GM08714 (cell line): ENCODE results near the gene MSI2.

ENCODE experiments used
- H3K4me3 ChIP-seq: fragments of 200-500 bp; sonication (Bioruptor generic); 2 replicates; pipeline ENCODE4 v1.5.1; 2014; ENCODE audit warnings: mild to moderate bottlenecking, low read length, inconsistent platforms
- ZNF274 ChIP-seq: IDR thresholded peaks from 2 replicates; pipeline ENCODE4 v1.6.1; 2012; ENCODE audit warnings: mild to moderate bottlenecking, low read depth, low read length

The MSI2 gene

GRCh38 chr17:57319806-57320205, 63.5 kb downstream of the MSI2 start:
- no peak overlapping the region for H3K4me3 ChIP-seq
- TF ChIP-seq ZNF274, result no peak

GRCh38 chr17:57323391-57323790, 67.1 kb downstream of the MSI2 start:
- no peak overlapping the region for H3K4me3 ChIP-seq
- no peak for TF ChIP-seq ZNF274

GRCh38 chr17:57324060-57324459, 67.7 kb downstream of the MSI2 start:
- no peak for TF ChIP-seq ZNF274

GRCh38 chr17:57324631-57325030, 68.3 kb downstream of the MSI2 start:
- TF ChIP-seq ZNF274, result no peak
- no peak overlapping the region for H3K4me3 ChIP-seq

More at GRCh38 chr17:57324060-57324459, 67.7 kb downstream of the MSI2 start:
- no peak overlapping the region for H3K4me3 ChIP-seq

- no peak overlapping the region for H3K4me3 ChIP-seq
- TF ChIP-seq ZNF274, result no peak
These were observed 70.0 kb downstream of the MSI2 start for GRCh38 chr17:57326336-57326735.

- no peak for TF ChIP-seq ZNF274
- no peak overlapping the region for H3K4me3 ChIP-seq
These were observed 70.4 kb downstream of the MSI2 start for GRCh38 chr17:57326764-57327163.

- H3K4me3 ChIP-seq, result no peak overlapping the region
- no peak for TF ChIP-seq ZNF274
These were observed 71.0 kb downstream of the MSI2 start for GRCh38 chr17:57327176-57327970.

GRCh38 chr17:57328109-57328882, 72.0 kb downstream of the MSI2 start:
- no peak overlapping the region for H3K4me3 ChIP-seq
- TF ChIP-seq ZNF274, result no peak

- no peak for TF ChIP-seq ZNF274
- H3K4me3 ChIP-seq, result no peak overlapping the region
These were observed 73.3 kb downstream of the MSI2 start for GRCh38 chr17:57329380-57330214.

- no peak for TF ChIP-seq ZNF274
- H3K4me3 ChIP-seq, result no peak overlapping the region
These were observed 74.3 kb downstream of the MSI2 start for GRCh38 chr17:57330587-57330986.

GRCh38 chr17:57331423-57331822, 75.1 kb downstream of the MSI2 start:
- TF ChIP-seq ZNF274, result no peak

GRCh38 chr17:57332501-57332900, 76.2 kb downstream of the MSI2 start:
- H3K4me3 ChIP-seq, result no peak overlapping the region
- TF ChIP-seq ZNF274, result no peak

More at GRCh38 chr17:57331423-57331822, 75.1 kb downstream of the MSI2 start:
- no peak overlapping the region for H3K4me3 ChIP-seq

GRCh38 chr17:57335195-57335792, 79.0 kb downstream of the MSI2 start:
- H3K4me3 ChIP-seq, result no peak overlapping the region
- no peak for TF ChIP-seq ZNF274

- no peak overlapping the region for H3K4me3 ChIP-seq
- TF ChIP-seq ZNF274, result no peak
These were observed 81.1 kb downstream of the MSI2 start for GRCh38 chr17:57337390-57337789.
